NCI-H460 (cell line): ENCODE results near the gene CROCC. TPM values are rescaled to one million over a fixed set of nuclear protein-coding genes. Genes with fewer than 3 reads are reported as not detected.

Experiments
- DNase-seq: peaks from one replicate; pipeline ENCODE4 v3.0.0-alpha.2; 2016; ENCODE audit warnings: low read depth; ENCODE audit errors: extremely low read depth
- total RNA-seq: library from RNA; depleted of rRNA; stranded (reverse); fragments of >200 nt; shearing (Covaris generic); gene quantifications from 2 replicates; pipeline ENCODE4 v1.2.3, GENCODE V29; 2014

The CROCC gene
- total RNA-seq, 1 experiment from 2014 or later, result 4.8 TPM

- no peak for DNase-seq
These were observed 58.9 kb downstream of the CROCC start, which contains the start of gene MFAP2 for GRCh38 chr1:16980473-16981268. MFAP2 (minus strand) TSS chr1:16980620; CDS start chr1:16978273, 2,347 bp downstream.

DNA sequence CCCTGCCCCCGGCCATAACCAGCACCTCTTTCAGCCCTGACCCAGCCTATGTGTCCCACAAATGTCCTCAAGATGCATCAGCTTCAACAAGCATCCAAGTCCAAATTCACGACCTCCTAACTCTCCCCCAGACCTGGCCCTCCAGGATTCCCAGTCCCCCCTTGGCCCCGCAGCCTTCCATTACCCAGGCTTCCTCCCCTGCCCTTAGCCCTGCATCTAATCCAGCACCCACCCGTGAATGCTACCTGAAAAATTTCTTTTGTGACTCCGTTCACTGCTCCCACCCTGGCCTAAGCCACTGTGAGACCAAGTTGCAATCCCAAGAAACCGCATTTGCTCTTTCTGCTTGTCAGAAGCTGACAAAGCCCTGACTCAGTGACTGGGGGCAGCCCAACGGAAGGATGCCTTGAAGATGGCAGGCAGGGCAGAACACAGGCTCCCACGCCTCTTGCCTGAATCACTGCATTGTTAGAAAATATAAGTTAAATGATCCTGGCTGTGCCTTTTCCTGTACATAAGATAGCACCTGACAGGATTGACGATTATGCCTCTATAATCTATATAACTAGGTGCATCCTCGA lies 59.6 kb downstream of the CROCC start:
- DNase-seq, result no peak

- no peak for DNase-seq
These were observed 61.2 kb downstream of the CROCC start for GRCh38 chr1:16982902-16983301.

DNA sequence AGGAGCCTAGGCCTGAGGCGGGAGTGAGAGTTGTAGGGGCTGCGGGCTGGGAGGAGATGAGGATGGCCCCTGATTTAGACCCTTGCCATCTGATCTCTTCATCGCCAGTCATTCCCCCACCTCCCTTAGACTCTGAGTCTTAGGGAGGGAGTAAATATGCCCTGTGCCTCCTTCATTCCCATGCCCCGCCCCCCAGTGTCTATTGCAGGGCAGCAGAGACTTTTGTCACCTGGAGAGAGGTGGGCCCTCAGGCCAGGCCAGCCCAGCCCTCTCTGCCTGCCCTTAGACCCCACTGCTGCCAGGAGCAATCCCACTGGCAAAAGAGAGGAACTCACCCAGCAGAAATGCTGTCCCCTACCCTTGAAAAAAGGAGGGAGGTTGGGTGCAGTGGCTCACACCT lies 61.9 kb downstream of the CROCC start:
- DNase-seq, result no peak

- no peak for DNase-seq
These were observed 63.0 kb downstream of the CROCC start for GRCh38 chr1:16984717-16985116.

GRCh38 chr1:16986113-16986512 lies 64.4 kb downstream of the CROCC start:
- DNase-seq, result no peak

GRCh38 chr1:16986560-16986959 lies 64.8 kb downstream of the CROCC start:
- no peak for DNase-seq

GRCh38 chr1:16986962-16987361 lies 65.2 kb downstream of the CROCC start:
- no peak for DNase-seq

GRCh38 chr1:16988210-16988609 lies 66.5 kb downstream of the CROCC start:
- no peak for DNase-seq

- no peak for DNase-seq
These were observed 68.1 kb downstream of the CROCC start for GRCh38 chr1:16989676-16990391.

DNA sequence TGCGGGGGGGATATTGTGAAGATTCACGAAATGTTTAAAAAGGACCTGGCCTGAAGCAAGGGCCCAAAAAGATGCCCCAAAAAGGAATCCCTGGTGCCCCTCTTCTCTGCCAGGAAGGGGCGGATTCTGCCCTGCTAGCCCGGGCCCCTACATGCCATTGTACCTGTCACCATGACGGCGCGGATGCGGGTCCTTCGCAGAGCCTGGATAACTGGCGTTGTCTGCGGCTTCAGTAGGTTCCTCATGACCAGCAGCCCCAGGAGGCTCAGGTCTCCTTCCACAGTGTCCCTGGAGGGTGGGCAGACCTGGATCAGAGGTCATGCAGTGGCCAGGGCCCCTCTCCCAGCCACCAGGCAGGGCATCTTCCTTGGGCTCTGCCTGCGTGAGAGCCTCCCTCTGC lies 69.8 kb downstream of the CROCC start:
- DNase-seq, result no peak

DNA sequence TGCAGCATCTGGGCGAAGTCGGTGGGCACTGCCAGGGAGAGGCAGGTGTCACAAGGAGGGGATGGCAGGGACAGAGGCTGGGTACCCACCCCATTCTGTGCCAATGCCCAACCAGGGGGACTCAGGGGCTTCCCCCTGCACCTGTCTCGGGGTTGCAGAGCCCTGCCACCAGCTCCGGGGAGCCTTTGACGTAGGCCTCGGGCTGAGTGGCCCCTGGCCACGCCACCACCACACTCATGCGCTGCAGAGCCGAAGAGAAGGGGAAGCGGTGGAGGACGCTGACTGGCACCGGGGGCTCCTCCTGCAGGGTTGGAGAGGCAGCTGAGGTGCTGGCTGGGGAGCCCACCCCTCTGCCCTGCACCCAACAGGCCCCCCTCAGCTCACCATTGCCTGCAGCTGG lies 70.4 kb downstream of the CROCC start:
- DNase-seq, result no peak

DNA sequence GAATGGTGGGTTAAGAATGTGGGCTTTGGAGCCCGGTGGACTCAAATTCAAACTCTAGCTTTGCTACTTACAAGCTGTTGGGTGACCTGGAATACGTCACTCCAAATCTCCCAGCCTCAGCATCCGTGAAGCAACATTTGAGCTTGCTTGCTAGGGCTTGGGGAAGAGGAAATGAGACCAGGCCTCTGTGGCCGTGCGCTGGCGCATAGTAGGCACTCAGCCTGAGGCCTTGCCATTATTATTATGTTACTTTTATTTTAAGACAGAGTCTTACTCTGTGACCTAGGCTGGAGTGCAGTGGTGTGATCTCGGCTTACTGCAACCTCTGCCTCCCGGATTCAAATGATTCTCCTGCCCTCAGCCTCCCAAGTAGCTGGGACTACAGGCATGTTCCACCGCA lies 70.9 kb downstream of the CROCC start:
- DNase-seq, result no peak

DNA sequence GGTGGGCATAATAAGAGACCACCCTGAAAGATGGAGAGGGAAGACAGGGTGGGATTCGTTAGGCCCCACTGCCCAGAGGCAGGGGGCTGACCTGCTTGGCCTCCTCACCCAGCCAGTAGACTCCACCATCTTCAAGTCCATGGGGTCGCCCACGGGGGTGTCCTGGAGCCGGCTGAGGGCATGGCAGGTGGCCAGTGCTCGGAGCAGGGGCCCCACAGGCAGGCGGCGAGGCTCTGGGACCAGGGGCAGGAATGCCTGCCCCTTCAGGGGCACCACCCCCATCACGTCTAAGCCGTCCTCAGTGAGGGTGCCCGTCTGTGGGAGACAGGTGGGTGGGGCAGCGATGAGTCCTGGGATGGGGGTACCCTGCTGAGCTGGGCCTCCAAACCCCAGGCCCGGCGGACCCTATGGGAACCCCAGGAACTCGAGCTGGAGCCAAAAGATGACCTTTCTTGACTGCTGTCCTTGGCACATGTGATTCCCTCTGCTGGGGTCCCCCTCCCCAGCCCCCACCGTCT lies 71.8 kb downstream of the CROCC start:
- DNase-seq, result no peak

- DNase-seq, result no peak
These were observed 75.1 kb downstream of the CROCC start for GRCh38 chr1:16996845-16997244.

GRCh38 chr1:16998589-16998988 lies 76.9 kb downstream of the CROCC start:
- DNase-seq, result no peak

- DNase-seq, result no peak
These were observed 78.1 kb downstream of the CROCC start for GRCh38 chr1:16999863-17000262.

- DNase-seq, result no peak
These were observed 80.2 kb downstream of the CROCC start for GRCh38 chr1:17001760-17002523.

GRCh38 chr1:17002524-17002902 lies 80.8 kb downstream of the CROCC start:
- no peak for DNase-seq

DNA sequence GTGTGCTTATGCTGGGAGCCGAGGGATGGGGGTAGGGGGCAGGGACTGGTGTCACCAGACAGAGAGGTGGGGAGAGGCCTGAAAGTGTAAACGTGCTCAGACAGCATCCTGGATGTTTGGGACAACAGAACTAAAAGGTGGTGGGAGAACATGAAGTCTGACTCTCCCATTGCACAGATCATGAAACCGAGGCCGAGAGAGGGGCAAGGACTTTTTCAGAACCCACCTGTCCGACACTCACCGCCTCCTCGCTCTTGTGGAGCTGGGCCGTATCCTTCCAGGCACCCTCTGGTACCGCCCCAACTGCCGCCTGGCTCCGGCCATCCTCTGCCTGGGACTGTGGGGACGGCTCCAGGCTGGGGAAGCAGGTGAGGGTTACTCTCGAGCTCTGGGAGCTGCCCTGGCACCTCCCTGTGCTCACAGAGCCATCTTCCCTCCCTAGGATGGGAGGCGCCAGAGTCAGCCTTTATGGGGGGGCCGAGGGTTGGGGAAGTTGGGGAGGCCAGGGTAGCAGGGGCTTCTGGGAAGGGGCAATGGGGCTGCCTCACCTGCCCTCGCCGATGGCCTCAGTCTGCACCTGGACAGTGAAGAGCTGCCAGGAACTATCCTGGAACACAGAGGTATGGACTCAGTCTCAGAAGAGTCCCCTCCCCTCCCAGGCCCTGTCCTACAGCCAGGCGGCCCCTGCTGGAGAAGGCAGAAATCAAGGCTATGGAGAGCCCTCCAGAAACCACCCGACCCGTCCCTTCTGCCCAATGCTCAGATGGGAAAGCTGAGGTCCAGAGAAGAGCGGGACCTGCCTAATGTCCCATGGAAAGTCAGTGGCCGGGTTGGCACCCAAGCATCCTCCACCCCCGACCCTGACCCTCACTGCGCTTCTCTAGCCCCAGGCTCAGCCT lies 83.0 kb downstream of the CROCC start:
- DNase-seq, result no peak
